T-helper 1 cell (primary cell): ENCODE data around the gene ABHD17A.

Source experiments
- DNase-seq, 5 donors: peaks; one replicate each; pipeline ENCODE4 v3.0.0-alpha.2; 2012 to 2020

ABHD17A gene

DNA sequence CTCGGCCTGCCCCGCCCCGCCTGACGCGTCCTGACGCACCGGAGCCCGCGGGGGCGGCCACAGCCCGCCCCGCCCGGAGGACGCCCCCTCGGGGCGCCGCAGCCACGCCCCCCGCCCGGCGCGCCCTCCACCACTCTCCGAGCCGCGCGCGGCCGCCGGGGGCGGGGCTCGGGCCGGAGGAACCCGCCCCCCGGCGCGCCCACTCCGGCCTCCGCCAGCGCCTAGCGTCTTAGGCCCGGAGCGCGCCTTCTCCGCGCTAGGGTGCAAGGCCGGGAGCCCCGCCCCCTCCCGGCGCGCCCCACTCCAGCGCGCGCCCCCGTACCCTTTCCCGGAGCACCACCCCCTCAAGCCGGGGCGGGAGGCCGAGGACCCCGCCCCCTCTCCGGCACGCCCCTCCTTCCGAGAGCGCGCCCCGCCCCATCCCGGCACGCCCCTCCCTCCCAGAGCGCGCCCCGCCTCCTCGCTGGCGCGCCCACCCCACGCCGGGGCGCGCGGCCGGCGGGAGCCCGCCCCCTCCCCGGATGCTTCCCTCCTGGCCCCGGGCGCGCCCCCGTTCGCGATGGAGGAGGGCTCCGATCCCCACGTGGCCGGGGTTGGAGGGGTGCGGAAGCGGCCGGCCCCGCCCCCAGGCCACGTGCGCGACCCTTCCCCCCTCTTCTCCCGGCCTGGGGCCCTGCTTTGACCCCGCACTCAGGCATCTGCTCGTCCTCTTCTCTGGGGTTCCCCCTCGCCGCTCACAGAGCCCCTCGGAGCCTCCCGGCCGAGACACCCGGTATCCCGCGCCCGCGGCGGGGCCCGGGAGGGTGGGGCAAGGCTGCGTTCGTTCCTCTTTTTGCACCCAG lies 21.4 kb downstream of the ABHD17A start:
- DNase-seq: peak; percentile 88 to 95 (median 90)

DNA sequence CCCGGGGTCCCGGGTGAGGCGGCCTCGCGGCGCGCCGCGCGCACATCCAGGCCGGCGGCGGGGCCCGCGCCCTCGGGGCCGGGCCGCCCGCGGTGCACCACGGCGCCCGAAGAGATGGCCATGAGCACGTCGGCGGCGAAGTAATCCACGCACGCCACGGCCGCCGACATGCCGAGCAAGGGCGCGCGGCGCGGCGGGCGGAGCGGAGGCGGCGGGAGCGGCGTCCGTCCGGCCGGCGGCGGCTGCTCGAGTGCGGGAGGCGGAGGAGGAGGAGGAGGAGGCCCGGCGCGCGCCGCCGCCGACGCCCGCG lies 22.0 kb downstream of the ABHD17A start, which contains the start of gene KLF16:
Gene KLF16 (minus strand): TSS at position 252 of the 310 bp plus-strand sequence. CDS start 82 bp downstream, at position 170.
- DNase-seq: no peak

DNA sequence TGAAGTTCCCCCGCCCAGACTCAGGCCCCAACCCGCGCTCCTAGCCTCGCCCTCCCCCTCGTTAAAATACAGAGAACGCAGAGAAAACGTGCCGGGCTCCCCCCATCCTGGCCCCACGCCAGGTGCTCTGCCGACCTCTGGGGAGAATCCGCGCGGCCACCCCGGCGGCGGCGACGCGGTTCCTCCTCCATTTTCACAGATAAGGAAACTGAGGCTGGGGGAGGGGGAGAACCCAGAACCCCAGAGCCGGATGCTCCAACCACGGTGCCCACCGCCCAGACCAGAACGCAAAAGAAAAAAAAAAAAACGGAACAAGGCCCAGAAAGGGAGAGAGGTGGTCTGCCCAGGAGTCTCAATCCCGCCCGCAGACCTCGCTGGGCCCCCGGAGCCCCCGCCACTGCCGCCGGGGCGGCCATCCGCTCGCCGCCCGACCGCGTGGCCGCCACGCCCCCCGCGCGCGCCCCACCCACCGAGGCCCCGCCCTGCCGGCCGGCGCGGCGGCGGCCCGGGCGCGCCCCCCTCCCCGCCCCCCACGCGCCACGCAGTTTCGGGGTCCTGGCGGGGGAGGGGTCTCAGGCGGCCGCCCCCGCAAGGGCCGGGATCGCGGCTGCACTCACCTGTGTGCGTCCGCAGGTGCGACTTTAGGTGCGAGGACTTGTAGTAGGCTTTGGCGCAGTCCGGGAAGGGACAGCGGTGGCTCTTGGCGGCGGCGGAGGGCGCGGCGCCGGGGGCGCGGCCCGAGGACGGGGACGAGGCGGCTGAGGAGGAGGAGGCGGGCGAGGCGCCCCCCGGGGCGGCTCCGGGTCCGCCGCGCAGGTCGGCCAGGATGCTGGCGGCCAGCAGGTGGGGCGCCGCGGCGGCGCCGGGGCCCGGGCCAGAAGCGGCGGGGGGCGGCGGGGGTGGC lies 22.6 kb downstream of the ABHD17A start:
- peak in 4 of 5 donors; percentile 46 to 65 (median 56) for DNase-seq

DNA sequence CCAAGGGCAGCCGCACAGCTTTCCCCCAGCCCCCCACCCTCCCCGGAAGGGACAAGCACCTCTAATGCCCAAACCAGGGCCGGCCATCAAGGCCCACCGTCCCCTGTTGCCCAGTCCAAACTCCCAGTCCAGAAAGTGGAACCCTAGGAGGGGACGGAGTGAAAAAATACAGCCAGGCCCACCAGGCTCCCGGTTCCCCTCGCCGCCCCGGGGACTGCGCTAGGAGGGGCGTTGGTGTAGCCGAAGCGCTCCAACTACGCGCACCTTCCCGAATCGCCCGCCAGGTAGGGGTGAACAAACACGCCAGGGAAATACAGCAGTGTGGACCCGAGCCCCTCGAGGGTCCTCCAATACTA lies 23.2 kb downstream of the ABHD17A start:
- no peak for DNase-seq

DNA sequence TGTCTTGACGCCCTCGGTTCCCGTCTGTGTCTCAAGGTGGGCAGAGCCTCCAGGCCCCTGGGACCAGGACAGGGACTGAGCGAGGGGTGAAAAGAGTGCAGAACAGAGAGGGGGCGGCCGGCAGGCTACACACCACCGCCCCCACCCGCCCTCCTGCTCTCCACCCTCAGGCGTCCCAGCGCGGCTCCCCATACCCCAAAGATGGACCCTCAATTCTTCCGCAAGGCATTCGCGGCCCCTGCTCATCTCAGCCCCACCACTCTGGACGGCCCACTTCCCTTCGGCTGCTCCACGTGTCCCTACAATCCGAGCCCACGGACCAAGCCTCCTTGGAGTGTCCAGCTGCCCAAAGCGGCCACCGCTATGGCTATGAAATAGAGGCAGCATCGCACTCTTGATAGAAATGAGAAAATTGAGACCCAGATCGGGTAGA lies 23.7 kb downstream of the ABHD17A start:
- no peak for DNase-seq

DNA sequence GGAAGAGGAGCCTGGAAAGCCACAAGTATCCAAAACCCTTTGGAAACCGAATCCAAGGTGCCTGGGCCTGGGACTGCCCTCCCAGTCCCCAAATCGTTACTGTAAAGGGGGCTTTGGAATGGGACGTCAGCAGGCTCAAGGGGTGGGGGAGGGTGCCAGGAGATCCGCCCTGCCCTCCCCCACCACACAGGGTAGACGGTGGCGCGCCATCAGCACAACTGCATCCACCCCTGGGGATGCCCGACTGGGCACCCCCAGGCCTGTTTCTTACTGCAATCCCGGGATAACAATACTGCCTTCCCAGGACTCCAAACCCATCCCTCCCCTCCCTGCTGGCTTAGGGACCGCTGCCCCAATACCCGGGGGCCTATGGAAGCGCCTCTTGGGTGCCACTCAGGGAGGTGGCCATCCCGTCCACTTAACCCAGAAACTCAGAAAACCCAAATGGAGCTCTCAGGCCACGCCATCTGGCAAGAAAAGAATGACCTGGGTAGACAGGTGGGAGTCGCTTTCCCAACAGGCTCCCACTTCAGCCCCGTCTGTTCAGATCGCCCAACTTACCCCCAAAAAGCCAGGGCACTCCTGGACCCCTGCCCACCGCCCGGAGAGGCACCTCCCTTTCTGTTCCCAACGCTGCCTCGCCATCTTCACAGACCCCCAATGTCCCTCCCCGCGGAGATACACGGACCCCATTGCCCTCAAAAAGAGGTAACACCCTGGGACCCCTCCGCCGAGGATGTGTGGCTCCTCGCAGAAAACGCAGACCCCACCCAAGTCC lies 24.3 kb downstream of the ABHD17A start:
- no peak for DNase-seq

DNA sequence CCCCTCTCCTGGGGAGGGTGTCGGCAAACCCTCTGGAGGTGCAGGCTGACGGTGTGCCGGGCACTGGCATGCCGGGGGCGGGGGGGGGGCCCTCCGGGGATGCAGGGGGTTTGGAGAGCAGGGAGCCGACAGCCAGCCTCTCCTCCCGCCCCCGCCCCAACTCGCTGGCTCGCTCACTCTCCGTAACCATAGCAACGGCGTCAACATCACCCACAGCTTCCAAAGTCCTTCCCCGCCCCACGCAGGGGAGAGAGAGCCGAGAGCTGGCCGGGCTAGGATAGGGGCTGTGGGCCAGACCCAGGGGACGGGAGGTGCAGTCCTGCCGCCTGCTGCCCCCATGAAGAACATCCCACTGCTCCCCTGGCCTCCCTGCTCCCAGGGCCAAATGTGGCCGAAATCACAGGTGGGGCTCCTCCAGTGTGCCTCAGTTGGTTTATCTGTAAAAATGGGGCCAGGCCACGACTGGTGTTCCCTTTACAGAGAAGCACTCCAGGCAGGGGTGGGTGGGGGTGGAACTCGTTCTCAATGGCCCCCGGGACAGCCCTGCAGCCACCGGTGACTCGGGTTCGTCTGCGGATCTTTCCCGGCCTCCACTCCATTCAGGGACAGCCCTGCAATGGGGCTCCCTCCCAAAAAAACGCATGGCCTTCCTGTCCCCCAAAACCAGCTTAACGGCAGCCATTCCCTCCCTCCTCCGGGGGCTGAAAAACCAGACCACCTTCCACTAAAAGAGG lies 25.1 kb downstream of the ABHD17A start:
- DNase-seq: peak; percentile 45 to 70 (median 68)

DNA sequence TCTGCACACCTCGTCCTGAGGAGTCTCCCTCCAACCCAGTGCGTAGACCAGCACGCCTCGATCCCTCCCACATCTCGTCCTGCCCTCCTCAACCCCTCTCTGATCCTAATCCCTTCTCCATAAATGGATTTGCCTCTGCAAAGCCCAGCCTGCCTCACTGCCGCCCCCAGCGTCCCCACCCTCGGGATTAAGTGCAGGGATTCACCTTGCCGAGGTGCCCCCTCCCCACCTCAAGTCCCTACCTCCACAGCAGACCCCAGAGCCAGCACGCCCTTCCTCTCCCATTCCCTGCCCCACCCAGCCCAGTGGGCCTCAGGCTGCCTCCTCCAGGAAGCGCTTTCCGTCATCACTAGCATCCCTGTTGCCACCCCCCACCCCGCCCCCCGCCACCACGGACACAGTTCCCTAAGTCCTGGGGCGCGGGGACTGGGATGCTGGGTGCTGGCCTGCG lies 25.9 kb downstream of the ABHD17A start:
- no peak for DNase-seq

DNA sequence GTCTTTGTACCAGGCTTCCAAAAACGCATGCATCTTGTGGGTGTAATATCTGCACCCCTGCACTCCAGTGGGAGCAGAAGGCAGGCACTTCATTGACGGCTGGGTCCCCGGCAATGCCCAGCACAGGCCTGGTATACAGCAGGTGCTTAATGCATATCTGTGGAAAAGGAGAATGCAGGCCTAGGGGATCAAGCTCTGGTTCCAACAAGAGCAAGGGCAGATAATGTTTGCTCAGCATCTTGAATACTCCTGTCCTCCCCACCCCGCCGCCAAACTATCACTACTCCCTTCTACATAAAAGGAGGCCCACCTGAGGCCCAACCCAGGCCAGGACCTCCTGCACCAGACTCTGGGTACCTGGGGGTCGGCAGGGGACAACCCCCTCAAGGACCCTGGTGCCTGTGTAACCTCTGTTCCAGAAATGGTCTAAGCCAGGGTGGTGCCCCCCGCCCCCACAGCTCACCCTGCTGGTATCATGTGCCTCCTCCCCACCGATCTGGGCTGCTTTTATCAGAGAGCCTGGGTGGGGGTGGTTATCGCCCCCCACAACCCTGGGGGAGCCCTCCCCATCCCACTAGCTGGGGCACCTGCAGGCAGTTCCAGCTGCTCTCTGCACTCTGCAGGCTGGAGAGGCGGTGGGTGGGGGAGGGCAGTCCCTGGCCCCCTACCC lies 26.7 kb downstream of the ABHD17A start:
- DNase-seq: no peak

DNA sequence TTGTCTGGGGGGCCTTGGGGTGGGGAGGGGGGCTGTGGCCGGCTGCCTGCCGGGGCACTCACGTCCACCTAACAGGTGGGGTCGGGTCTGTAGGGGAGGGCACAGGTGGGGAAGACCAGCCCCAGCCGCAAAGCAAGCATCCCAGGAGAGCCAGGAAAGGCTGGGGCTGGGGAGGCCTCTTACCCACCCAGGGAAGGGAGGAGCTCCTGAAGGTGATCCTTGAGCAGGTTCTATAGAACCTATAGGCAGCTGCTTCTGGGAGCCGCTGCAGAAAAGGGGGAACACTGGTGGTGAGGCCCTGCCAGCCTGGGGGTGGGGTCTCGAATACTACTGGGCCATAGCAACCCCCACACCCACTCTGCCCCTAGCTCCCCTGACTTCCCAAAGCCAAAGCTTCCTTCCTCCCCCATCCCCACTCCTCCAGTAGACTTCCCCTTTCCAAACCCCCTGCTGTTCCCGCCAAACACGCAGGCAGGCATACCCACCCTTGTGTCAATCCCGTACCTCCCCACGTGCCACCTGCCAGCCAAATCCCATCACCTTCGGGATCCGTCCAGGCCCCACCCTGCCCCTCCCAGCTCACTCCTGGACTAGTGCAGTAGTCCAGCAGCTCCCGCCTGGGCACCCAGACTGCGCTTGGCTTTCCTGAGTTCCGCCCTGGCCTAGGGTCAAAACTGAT lies 27.5 kb downstream of the ABHD17A start:
- no peak for DNase-seq

DNA sequence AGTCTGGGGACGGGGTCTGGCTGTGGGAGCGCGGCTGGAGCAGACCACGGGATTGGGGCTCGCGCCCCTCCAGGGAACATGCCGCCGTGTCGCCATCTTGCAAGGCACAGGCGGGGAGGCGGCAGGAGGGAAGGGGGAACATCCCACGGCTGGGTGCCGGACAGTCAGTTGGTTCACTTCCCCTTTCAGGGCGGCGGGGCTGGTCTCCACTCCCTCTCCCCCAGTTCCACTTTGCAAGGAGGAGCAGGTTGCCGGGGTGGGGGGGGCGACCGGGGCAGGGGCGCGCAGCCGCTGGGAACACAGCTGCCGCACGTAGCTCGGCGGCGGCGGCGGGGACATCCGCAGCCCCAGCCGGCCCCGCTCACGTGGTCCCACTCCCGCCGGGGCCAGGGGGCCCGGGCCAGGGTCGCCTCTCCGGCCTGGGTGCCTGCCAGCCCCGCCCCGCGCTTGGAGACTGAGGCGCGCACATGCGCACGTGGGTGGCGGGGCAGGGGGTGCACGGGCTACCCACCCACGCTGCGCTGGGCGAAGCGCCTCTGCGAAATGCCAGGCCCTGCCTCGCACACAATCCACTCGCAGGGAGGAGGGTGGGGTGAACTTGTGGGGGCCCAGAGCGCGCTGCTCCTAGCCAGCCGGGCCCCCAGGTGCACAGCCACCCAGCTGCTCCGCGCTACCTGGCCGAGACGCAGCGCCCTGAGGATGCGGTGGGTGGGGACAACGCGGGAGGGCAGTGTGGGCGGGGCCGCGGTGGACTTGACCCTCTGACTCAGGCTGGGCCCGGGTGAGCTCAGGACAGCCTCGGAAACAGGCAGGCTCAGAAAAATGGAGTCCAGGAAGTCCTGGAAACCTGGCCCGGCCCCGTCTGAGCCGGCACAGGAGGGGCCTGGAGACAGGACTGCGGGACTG lies 28.3 kb downstream of the ABHD17A start:
- DNase-seq: peak in 1 of 5 donors; percentile 41

DNA sequence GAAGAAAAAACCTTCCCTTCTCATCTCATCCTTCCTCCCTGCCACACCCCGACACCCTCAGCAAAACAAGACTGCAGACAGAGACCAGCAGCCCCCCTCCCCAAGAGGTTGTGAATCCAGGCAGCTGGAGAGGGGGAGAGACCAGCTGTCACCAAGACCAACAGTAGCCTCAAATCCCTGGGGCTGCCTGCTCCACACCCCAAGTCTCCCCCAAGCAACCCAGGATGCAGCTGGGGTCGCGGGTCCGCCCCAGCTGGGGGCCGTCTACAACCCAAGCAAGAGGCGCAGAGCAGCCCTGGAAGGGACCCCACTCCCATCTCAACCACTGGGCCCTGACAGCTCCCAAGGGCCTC lies 29.0 kb downstream of the ABHD17A start:
- DNase-seq: no peak

DNA sequence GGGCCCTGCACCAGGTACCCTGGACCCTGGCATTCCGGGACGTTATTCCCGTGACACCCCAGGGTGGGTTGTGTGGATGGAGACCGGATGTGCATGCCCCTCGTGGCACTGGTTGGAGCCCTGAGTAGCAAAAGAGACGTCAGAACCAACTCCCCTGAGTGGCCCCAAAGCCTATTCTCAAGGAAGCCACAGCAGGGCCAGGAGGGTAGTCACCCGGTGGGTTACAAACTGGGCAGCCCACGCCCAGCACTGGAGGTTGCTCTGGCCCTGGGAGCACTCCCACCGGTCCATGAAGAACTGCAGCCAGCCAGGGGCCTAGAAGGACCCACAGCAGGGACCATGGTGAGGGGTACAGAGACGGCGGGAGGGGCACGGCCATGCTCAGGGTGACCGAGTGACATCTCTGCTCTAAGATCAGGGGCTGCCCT lies 29.5 kb downstream of the ABHD17A start:
- DNase-seq: peak in 1 of 5 donors; percentile 64

DNA sequence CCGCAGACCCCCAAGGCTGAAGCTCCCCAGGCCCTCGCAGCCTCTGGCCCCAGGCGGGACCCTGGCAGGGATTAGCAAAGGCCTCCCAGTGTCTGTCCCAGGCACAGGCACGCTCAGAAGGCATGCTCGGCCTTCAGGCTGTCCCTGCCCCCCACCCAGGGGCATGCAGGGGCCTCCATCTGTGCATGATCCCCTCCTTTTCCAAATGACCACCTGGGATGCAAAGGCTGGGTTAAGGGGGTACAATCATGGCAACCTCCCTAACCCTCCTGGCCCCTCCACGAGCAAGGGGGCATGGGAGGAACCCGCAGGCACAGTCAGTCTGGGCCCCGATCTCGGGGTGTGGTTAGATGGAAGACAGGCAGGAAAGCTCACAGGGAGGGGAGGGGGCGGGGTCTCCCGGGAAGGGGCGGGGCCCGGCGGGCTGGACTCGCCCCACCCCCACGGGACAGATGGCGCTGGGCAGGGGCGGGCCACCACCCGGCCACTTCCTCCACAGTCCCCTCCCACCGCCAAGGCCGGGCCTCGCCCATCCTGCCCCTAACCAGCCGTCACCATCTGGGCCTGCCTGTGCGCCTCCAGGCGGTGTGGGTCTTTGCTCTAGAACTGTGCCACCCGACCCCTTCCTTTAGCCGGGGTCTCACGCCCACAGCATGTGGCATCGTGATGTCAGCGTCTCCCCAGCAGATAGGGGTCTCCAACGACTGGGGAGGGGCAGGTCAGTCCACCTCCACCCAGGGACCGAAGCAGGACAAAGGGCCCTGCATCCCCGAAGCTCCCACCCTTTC lies 30.1 kb downstream of the ABHD17A start:
- peak; percentile 75 to 96 (median 80) for DNase-seq

DNA sequence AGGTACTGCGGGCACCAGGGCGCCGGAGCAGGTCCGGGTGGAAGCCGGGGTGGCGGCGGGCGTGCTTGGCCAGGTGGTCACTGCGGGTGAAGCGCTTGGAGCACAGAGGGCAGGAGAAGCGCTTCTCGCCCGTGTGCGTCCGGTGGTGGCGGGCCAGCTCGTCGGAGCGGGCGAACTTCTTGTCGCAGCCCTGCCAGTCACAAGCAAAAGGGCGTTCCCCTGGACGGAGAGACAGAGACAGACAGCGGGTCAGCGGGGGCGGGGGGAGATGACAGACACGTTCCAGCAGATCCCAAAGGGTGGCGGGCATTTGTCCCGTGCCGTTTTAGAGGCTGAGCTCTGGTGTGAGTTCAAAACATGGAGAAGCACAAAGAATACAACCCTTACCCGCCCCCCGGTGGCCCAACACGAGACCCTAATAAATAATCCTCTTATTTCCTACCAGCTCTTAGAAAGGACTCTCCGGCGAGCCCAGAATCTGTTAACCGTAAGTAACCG lies 30.7 kb downstream of the ABHD17A start:
- DNase-seq: no peak

DNA sequence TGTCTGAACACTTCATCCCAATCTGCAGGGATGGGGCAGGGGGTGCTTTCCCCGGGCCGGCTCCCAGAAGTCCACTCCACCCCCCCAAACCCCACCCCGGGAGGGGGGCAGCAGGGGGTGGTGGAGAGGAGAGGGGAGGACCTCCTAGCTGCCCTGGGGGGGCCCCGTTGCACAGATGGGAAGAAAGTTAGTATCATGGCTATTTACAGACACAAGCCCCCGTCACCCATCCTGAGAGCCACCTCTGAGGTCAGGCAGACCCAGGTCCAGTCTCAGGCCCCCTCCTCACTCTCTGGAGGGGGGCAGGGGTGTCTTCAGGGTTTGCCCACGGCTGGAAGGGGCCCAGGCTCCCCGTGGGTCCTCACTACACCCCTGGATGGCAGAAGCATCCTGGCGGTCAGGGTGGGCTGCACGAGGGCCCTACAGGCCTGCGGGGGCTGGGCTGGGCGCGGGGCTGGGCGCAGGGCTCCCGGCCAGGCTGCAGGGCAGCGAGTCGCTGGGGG lies 31.2 kb downstream of the ABHD17A start:
- DNase-seq: no peak

DNA sequence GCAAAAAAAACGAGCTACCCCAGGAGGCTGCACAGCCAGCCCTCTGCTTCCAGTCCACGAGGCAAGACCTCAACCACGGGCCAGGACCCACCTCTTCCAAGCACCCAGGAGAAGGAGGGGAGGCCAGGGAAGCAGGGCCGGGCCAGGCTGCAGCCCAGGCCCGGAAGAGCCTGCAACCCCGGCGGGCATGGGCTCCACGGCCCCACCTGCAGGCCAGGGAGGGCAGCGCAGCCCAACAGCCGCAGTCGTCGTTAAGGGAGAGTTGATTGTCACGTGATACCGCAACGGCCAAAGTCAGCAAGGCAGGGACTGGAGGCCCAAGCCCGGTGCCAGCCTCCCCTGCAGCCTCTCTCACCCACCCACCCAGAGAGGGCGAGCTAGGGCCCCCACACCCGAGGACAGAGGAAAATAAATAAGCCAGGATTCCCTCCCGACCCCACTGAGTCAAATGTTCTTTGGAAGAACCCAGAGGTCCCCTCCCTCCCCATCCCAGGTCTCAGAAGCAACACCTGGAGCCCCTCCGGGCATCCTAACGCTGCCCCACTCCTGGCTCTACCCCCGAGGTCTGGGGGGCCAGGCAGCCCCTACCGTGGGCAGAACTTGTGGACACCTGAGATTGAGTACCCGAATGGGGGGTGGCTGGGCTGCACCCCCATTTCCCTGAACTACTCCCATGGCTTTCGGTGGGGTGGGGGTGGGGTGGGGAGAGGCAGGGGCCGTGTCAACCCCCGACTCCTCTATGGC lies 31.8 kb downstream of the ABHD17A start:
- DNase-seq: peak; percentile 62 to 89 (median 77)
